PC-3 (cell line): Measurements from ENCODE around the gene DEFB114. TPM values are rescaled to one million over a fixed set of nuclear protein-coding genes. Genes with fewer than 3 reads are reported as not detected.

Source experiments
- ATAC-seq: fragments of 200-7000 bp; cut with Tn5 transposase; 2 replicates; pipeline ENCODE4 v1.9.1; 2020; ENCODE audit warnings: mild to moderate bottlenecking, moderate library complexity
- BruUV-seq: library from RNA; stranded (reverse); fragments of 400-500 nt; replicated peaks from 2 replicates; lab custom pipeline; 2021; lab: Mats Ljungman, UMichigan
- CTCF ChIA-PET: fragments of 300-600 bp; sonication (Branson Sonifier 250); formaldehyde crosslinking; loops from one replicate; lab custom pipeline; 2022; ENCODE audit warnings: antibody characterized with exemption; lab: Charles Lee
- POLR2A ChIA-PET: fragments of 300-600 bp; sonication (Branson Sonifier 250); formaldehyde crosslinking; loops from one replicate; lab custom pipeline; 2022; ENCODE audit warnings: antibody characterized with exemption; ENCODE audit not compliant: unreplicated experiment; lab: Charles Lee
- DNase-seq: peaks from one replicate; pipeline ENCODE4 v3.0.0-alpha.2; 2015
- H2AFZ ChIP-seq: fragments of 300-600 bp; sonication (generic); 2 replicates; pipeline ENCODE4 v1.6.0; 2016; ENCODE audit warnings: antibody characterized with exemption, low read length
- H3F3A ChIP-seq: fragments of 300-600 bp; sonication (generic); one replicate; pipeline ENCODE4 v1.6.0; 2017; ENCODE audit warnings: antibody characterized with exemption, low read length, control low read depth, mild to moderate bottlenecking; ENCODE audit not compliant: unreplicated experiment
- H3K27ac ChIP-seq: fragments of 300-600 bp; sonication (generic); 2 replicates; pipeline ENCODE4 v1.5.1; 2016; ENCODE audit warnings: mild to moderate bottlenecking, low read length
- H3K27me3 ChIP-seq: fragments of 300-600 bp; sonication (generic); 2 replicates; pipeline ENCODE4 v1.6.1; 2016; ENCODE audit warnings: low read length, mixed read lengths
- H3K36me3 ChIP-seq: fragments of 300-600 bp; sonication (generic); 2 replicates; pipeline ENCODE4 v1.6.1; 2016; ENCODE audit warnings: low read depth, mixed run types, low read length, mixed read lengths
- H3K4me1 ChIP-seq: fragments of 300-600 bp; sonication (generic); 2 replicates; pipeline ENCODE4 v1.5.1; 2016; ENCODE audit warnings: low read length; ENCODE audit not compliant: insufficient read depth
- H3K4me2 ChIP-seq: fragments of 300-600 bp; sonication (generic); 2 replicates; pipeline ENCODE4 v1.6.0; 2016; ENCODE audit warnings: low read length
- H3K4me3 ChIP-seq: fragments of 300-600 bp; sonication (generic); 2 replicates; pipeline ENCODE4 v1.5.1; 2016; ENCODE audit warnings: mild to moderate bottlenecking, low read length, mixed read lengths
- H3K79me2 ChIP-seq: fragments of 300-600 bp; sonication (generic); 2 replicates; pipeline ENCODE4 v1.6.1; 2017; ENCODE audit warnings: low read length, mixed read lengths
- H3K9ac ChIP-seq: fragments of 300-600 bp; sonication (generic); 2 replicates; pipeline ENCODE4 v1.6.0; 2016; ENCODE audit warnings: mild to moderate bottlenecking, low read length
- H3K9me2 ChIP-seq: fragments of 300-600 bp; sonication (generic); replicated peaks from 2 replicates; pipeline ENCODE4 v1.6.1; 2016; ENCODE audit warnings: mixed run types, low read length, mixed read lengths
- H3K9me3 ChIP-seq: fragments of 300-600 bp; sonication (generic); 2 replicates; pipeline ENCODE4 v1.6.1; 2016; ENCODE audit warnings: low read length, mixed read lengths
- H4K20me1 ChIP-seq: fragments of 300-600 bp; sonication (generic); 2 replicates; pipeline ENCODE4 v1.6.1; 2016; ENCODE audit warnings: low read length, mixed read lengths
- EZH2 ChIP-seq: fragments of 300-600 bp; sonication (generic); IDR thresholded peaks from one replicate; pipeline ENCODE4 v1.6.1; 2017; ENCODE audit warnings: antibody characterized with exemption, mild to moderate bottlenecking, low read length; ENCODE audit not compliant: unreplicated experiment
- EZH2phosphoT487 ChIP-seq: fragments of 300-600 bp; sonication (generic); IDR thresholded peaks from 2 replicates; pipeline ENCODE4 v1.6.1; 2018; ENCODE audit warnings: mild to moderate bottlenecking, antibody characterized with exemption, low read length, borderline replicate concordance
- intact Hi-C: fragments of 100-400 bp; cut with micrococcal nuclease; formaldehyde crosslinking; loops from 2 replicates; pipeline ENCODE4 v1.9.0; 2023
- total RNA-seq: library from RNA; depleted of rRNA; stranded (reverse); fragments of >200 nt; gene quantifications from 2 replicates; pipeline ENCODE4 v1.2.3, GENCODE V29; 2014
- TF ChIP-seq, protein P1 (sequence below): fragments of 300-600 bp; sonication (generic); conservative IDR thresholded peaks from 2 replicates; pipeline ENCODE4 v1.5.1; 2017; ENCODE audit warnings: antibody characterized with exemption, low read depth, mild to moderate bottlenecking, low read length

Gene DEFB114
- total RNA-seq, 1 experiment from 2014 or later: not detected

DNA sequence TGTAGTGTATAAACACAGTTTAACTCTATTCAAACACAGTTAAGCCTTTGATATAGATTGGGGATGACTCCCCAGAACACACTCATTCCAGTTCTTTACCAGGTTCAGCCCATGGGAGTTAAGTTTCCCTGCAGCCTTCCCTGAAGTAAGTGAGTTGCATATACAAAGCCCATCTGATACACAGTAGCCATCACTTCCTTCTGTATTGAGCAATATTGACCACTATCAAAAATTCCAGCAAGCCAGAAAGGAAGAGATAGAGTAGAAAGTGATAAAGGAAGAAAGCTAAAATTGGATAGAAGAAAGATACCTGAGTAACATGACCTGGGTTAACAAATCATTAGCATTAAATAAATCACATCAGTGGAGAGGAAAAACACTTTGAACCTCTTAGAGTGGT lies 34.6 kb downstream of the DEFB114 start:
- Histone ChIP-seq H3K79me2 (no peaks in the 10 kb centered on the region), H3K4me2 (no peak overlapping the region), H3K27ac (no peak overlapping the region), H3K27me3 (peaks cover 37% of the 10 kb centered on the region), H3K9me3 (no peaks in the 10 kb centered on the region), H3K9me2 (no peaks in the 10 kb centered on the region; the same call in 1 of the 2 replicates), H3K4me3 (no peak overlapping the region), H3F3A (no peaks in the 10 kb centered on the region), H4K20me1 (no peaks in the 10 kb centered on the region), H3K9ac (no peak overlapping the region), H3K36me3 (no peaks in the 10 kb centered on the region), H2AFZ (no peak overlapping the region), H3K4me1 (no peaks in the 10 kb centered on the region)
- BruUV-seq: no TSS peak
- ATAC-seq: no peak
- DNase-seq: no peak
- TF ChIP-seq, protein P1, sequence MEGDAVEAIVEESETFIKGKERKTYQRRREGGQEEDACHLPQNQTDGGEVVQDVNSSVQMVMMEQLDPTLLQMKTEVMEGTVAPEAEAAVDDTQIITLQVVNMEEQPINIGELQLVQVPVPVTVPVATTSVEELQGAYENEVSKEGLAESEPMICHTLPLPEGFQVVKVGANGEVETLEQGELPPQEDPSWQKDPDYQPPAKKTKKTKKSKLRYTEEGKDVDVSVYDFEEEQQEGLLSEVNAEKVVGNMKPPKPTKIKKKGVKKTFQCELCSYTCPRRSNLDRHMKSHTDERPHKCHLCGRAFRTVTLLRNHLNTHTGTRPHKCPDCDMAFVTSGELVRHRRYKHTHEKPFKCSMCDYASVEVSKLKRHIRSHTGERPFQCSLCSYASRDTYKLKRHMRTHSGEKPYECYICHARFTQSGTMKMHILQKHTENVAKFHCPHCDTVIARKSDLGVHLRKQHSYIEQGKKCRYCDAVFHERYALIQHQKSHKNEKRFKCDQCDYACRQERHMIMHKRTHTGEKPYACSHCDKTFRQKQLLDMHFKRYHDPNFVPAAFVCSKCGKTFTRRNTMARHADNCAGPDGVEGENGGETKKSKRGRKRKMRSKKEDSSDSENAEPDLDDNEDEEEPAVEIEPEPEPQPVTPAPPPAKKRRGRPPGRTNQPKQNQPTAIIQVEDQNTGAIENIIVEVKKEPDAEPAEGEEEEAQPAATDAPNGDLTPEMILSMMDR: no peak
- no peak for TF ChIP-seq EZH2
- POLR2A ChIA-PET: no interaction called here
- CTCF ChIA-PET: no interaction called here
- intact Hi-C loops: no loop called here

DNA sequence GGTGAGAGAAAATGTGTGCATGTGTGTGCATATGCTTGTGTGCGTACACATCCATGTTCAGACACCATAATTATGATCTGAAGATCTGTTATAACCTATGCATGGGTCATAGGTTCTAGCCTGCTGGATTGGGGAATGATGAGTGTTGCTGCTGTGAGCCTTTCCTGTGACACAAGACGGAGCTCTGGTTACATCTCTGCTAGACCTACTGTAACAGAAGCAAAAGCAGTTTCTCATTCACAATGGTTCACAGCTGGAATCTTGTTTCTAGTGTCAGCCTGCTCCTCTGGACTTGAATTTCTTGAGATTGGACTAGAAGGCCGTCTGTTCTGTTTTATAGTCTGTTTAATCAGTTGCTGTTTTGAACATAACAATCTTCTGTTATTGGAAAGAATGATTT lies 40.1 kb downstream of the DEFB114 start:
- no peaks in the 10 kb centered on the region for H3F3A ChIP-seq
- no peaks in the 10 kb centered on the region for H4K20me1 ChIP-seq
- H3K4me3 ChIP-seq: no peak overlapping the region
- no peaks in the 10 kb centered on the region for H3K36me3 ChIP-seq
- BruUV-seq: no TSS peak
- no peaks in the 10 kb centered on the region for H3K9me3 ChIP-seq
- CTCF ChIA-PET: no interaction called here
- H3K79me2 ChIP-seq: no peaks in the 10 kb centered on the region
- no peak overlapping the region for H3K4me2 ChIP-seq
- peaks cover 13% of the 10 kb centered on the region; the same call in 1 of the 2 replicates for H3K27me3 ChIP-seq
- POLR2A ChIA-PET: no interaction called here
- H2AFZ ChIP-seq: no peak overlapping the region
- ATAC-seq: peak; percentile 24; the same call in 1 of the 2 replicates
- no peaks in the 10 kb centered on the region for H3K4me1 ChIP-seq
- H3K27ac ChIP-seq: no peak overlapping the region
- TF ChIP-seq, protein P1: 0 out of 2 replicates have a peak, but pooled peaks have one; percentile 17
- no peak for TF ChIP-seq EZH2phosphoT487
- no peak overlapping the region for H3K9ac ChIP-seq
- intact Hi-C loops: no loop called here
- no peak for DNase-seq
- no peaks in the 10 kb centered on the region; the same call in 1 of the 2 replicates for H3K9me2 ChIP-seq

DNA sequence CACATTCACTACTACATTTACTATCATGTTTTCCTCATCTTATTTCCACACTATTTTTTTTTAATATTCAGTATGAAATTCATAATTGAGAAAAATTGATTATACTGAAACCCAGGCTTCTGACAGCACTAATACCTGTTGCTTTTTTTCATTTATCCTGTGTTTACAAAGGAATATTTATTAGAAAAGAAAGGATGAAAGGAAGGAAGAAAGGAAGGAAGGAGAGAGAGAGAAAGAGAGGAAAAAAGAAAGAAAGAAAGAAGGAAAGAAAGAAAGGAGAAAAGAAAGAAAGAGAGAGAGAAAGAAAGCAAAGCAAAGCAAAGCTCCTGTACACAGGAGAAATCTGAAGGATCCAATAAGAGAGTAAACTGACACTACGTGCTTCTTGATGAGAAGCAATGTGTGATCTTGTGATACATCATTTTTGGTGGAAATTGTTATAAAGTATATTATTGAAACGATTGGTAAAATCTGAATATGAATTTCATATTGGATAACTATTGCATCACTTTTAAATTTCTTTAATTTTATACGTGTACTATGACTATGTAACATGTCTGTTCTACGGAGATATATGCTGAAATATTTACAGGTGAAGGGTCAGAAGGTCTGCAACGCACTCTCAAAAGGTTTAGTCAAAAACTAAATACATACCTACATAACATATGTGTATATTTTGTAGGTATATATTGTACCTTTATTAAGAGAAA lies 43.9 kb downstream of the DEFB114 start:
- no peaks in the 10 kb centered on the region for H3K4me1 ChIP-seq
- H3K9me3 ChIP-seq: no peaks in the 10 kb centered on the region
- no peaks in the 10 kb centered on the region for H3K9me2 ChIP-seq
- intact Hi-C loops: no loop called here
- H3K27ac ChIP-seq: no peak overlapping the region
- BruUV-seq: no TSS peak
- no peak overlapping the region for H2AFZ ChIP-seq
- no peak overlapping the region for H3K9ac ChIP-seq
- peaks cover 17% of the 10 kb centered on the region for H3K27me3 ChIP-seq
- TF ChIP-seq EZH2phosphoT487: no peak
- no peak for TF ChIP-seq EZH2
- TF ChIP-seq, protein P1: no peak
- ATAC-seq: no peak
- H3K79me2 ChIP-seq: no peaks in the 10 kb centered on the region
- ChIA-PET POLR2A (no interaction called here), CTCF (no interaction called here)
- no peak overlapping the region for H3K4me2 ChIP-seq
- no peaks in the 10 kb centered on the region for H4K20me1 ChIP-seq
- H3K4me3 ChIP-seq: no peak overlapping the region
- H3F3A ChIP-seq: no peaks in the 10 kb centered on the region
- no peaks in the 10 kb centered on the region for H3K36me3 ChIP-seq
- no peak for DNase-seq
